T-helper 1 cell treated with Interleukin-12 subunit alpha and Interleukin-12 subunit beta and Interleukin-4 antibody, amounts not matched to agents 30 μg/mL and 1 μg/mL, for 36 hours (primary cell): Measurements from ENCODE around the gene IKZF1.
A peak's percentile ranks its signal among the peaks of the same experiment; 100 is the strongest.

Source experiments
- H3K27ac Mint-ChIP-seq: one replicate; pipeline ENCODE4 v1.8.0; 2021; ENCODE audit warnings: mild to moderate bottlenecking, mixed read lengths
- H3K27me3 Mint-ChIP-seq: one replicate; pipeline ENCODE4 v1.8.0; 2021; ENCODE audit warnings: low read depth, mixed read lengths
- H3K36me3 Mint-ChIP-seq: one replicate; pipeline ENCODE4 v1.8.0; 2021; ENCODE audit warnings: low read depth, mixed read lengths
- H3K4me1 Mint-ChIP-seq: one replicate; pipeline ENCODE4 v1.8.0; 2021; ENCODE audit warnings: low read depth, mixed read lengths
- H3K4me3 Mint-ChIP-seq: one replicate; pipeline ENCODE4 v1.8.0; 2021; ENCODE audit warnings: mild to moderate bottlenecking, moderate library complexity, mixed read lengths
- H3K9me3 Mint-ChIP-seq: one replicate; pipeline ENCODE4 v1.8.0; 2021; ENCODE audit warnings: mixed read lengths

The IKZF1 gene

DNA sequence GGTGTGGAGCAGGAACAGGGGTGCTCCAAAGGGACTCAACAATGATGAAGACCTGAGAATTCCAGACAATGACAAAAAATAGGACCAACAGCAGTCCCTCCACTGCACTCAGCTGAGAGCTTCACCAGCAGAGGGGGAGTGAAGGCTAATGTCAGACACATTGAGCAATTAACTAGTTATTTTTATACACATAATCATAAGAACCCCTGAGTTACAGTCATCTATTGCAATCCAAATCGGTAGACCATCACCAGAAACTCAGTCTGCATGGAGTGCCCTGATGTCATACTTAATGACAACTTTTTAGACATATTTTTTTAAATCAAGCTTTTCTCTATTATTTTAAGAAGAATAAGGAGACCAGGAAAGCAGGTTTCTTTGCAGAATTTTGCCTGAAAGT is 30.6 kb upstream of the IKZF1 start:
- no peaks in the 10 kb centered on the region for H3K27me3 Mint-ChIP-seq
- peaks cover 6% of the 10 kb centered on the region for H3K9me3 Mint-ChIP-seq
- H3K27ac Mint-ChIP-seq, result no peak overlapping the region
- H3K36me3 Mint-ChIP-seq, result peaks cover 6% of the 10 kb centered on the region
- H3K4me3 Mint-ChIP-seq, result no peak overlapping the region
- H3K4me1 Mint-ChIP-seq, result peaks cover 37% of the 10 kb centered on the region

DNA sequence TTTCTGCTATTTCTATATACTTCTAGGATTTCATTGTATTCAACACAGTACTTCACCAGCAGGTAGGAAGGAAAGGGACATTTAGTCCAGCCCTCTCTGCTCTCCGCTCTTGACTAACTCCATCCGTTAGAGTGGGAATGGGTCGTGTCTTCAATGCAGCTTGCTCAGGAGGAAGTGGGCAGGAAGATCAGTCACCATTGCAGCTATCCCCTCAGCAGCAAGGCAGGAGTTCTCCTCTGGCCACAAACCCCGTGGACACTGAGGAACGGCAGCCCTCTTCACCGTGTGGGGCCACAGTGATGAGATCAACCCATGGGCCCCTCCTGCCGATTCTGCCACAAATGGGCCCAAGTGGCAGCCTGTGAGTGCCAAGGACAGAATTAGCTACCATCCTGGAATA is 30.2 kb upstream of the IKZF1 start:
- peaks cover 9% of the 10 kb centered on the region for H3K9me3 Mint-ChIP-seq
- no peak overlapping the region for H3K4me3 Mint-ChIP-seq
- peaks cover 10% of the 10 kb centered on the region for H3K36me3 Mint-ChIP-seq
- no peak overlapping the region for H3K27ac Mint-ChIP-seq
- H3K4me1 Mint-ChIP-seq, result peaks cover 34% of the 10 kb centered on the region
- H3K27me3 Mint-ChIP-seq, result no peaks in the 10 kb centered on the region

DNA sequence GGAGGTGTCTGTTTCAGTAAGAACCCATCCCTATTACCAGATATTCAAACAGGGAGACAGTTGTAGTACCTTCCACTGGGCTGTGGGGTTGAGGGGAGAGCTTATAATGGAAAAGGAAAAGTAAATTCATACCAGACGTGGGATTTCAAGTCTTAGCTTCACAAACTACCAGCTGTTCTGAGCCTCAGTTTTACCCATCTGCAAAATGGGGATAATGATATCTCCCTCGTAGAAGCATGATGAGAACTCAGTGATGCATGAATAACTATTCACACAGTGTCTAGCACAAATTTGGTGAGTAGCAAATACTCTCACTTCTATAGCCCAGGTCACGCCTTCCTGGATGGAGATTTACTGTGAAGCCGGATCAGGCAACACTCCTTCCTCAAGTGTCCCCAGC is 29.1 kb upstream of the IKZF1 start:
- H3K4me3 Mint-ChIP-seq, result no peak overlapping the region
- H3K27me3 Mint-ChIP-seq, result no peaks in the 10 kb centered on the region
- peaks cover 9% of the 10 kb centered on the region for H3K9me3 Mint-ChIP-seq
- no peak overlapping the region for H3K27ac Mint-ChIP-seq
- H3K4me1 Mint-ChIP-seq, result peaks cover 24% of the 10 kb centered on the region
- peaks cover 10% of the 10 kb centered on the region for H3K36me3 Mint-ChIP-seq

DNA sequence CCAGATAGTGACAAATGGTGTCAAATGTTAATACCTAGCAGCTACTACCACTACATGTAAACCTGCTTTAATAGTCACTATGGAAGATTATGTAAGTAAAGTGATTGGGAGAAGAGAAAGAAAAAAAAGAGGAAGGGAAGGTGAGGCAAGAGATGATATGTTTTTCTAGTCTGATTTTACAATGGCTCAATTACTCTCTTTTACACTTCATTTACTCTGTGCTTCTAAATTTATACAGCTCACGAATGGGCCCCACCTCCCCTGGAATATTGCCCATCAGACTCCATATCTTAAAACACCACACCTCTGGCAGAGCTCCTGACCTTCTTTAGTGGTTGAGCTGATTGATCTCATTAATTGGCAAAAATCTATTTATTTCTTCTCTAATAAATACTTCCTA is 28.0 kb upstream of the IKZF1 start:
- H3K4me3 Mint-ChIP-seq, result no peak overlapping the region

GRCh38 chr7:50278120-50278519 is 26.4 kb upstream of the IKZF1 start:
- Mint-ChIP-seq H3K9me3 (peaks cover 9% of the 10 kb centered on the region), H3K4me1 (peaks cover 33% of the 10 kb centered on the region), H3K4me3 (no peak overlapping the region), H3K27me3 (no peaks in the 10 kb centered on the region), H3K36me3 (peaks cover 7% of the 10 kb centered on the region), H3K27ac (no peak overlapping the region)

More for the DNA sequence above, 28.0 kb upstream of the IKZF1 start:
- Mint-ChIP-seq H3K27me3 (no peaks in the 10 kb centered on the region), H3K27ac (no peak overlapping the region), H3K36me3 (peaks cover 10% of the 10 kb centered on the region), H3K4me1 (peaks cover 29% of the 10 kb centered on the region), H3K9me3 (peaks cover 9% of the 10 kb centered on the region)

- Mint-ChIP-seq H3K36me3 (peaks cover 7% of the 10 kb centered on the region), H3K27me3 (no peaks in the 10 kb centered on the region), H3K4me3 (peak overlapping the region; percentile 75), H3K9me3 (peaks cover 9% of the 10 kb centered on the region), H3K27ac (peak overlapping the region; percentile 86), H3K4me1 (peaks cover 36% of the 10 kb centered on the region)
Measured at GRCh38 chr7:50281680-50282445, 22.7 kb upstream of the IKZF1 start.

DNA sequence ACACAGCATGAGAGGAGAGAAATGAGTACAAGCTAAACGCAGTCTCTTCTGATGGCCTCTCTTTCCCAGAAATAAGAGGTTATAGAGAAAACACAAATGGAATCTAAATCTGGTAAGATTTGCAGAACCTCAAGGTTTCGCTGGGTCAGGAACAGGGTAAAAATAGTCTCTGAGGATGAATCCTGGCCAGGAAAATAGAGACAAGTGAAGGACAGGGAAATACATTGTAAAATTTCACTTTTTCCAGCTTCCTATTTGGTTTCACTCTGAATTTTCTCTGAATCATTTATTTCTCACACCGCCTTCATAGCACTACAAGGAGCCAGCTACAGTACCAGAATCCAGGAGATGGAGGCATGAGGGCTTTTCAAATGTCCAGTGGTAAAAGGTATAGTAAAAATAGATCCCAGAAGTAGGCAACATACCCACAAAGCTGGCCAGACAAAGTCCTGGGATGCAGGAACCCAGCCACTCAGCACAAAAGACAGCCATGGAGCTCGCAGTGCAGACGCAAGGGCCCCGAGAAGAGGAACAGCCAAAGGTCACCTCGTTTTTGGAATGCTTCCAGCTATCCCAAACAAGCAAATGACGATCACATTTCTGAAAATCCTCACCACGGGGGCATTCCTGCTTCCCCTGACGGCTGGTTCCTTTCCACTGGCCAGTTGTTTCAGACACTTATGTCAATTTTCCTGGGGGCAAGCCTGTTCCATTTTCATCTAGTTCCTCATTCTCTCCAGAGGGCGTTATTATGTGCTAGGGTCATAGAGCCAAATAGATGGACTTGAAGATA is 21.5 kb upstream of the IKZF1 start:
- H3K4me1 Mint-ChIP-seq, result peaks cover 37% of the 10 kb centered on the region
- no peak overlapping the region for H3K27ac Mint-ChIP-seq
- no peaks in the 10 kb centered on the region for H3K27me3 Mint-ChIP-seq
- H3K4me3 Mint-ChIP-seq, result no peak overlapping the region
- H3K36me3 Mint-ChIP-seq, result peaks cover 7% of the 10 kb centered on the region
- H3K9me3 Mint-ChIP-seq, result peaks cover 9% of the 10 kb centered on the region

DNA sequence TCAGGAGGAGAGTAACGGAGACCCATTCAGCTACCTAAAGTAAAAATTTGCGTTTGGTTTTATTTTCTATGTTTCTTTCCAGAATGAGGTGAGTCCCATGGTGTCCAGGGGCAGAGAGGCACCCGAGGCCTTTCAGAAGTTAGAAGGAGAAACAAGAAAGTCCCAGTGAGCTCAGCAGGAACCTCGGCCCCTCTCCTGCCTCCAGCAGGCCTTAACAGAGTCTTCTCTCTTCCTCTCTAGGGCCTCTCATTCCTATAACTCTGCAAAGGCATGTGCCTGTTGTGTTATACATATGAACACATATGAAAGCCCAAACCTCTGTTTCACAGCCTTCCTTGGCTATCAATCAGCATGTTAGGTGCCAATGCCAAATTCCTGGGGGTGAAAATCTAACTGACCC is 20.8 kb upstream of the IKZF1 start:
- H3K4me1 Mint-ChIP-seq, result peaks cover 37% of the 10 kb centered on the region
- H3K36me3 Mint-ChIP-seq, result peaks cover 7% of the 10 kb centered on the region
- peaks cover 8% of the 10 kb centered on the region for H3K9me3 Mint-ChIP-seq
- H3K27ac Mint-ChIP-seq, result no peak overlapping the region
- no peaks in the 10 kb centered on the region for H3K27me3 Mint-ChIP-seq
- H3K4me3 Mint-ChIP-seq, result no peak overlapping the region

- Mint-ChIP-seq H3K9me3 (peaks cover 4% of the 10 kb centered on the region), H3K27me3 (no peaks in the 10 kb centered on the region), H3K36me3 (peaks cover 3% of the 10 kb centered on the region), H3K4me3 (no peak overlapping the region), H3K27ac (no peak overlapping the region), H3K4me1 (peaks cover 37% of the 10 kb centered on the region)
Measured at GRCh38 chr7:50284296-50284695, 20.2 kb upstream of the IKZF1 start.

DNA sequence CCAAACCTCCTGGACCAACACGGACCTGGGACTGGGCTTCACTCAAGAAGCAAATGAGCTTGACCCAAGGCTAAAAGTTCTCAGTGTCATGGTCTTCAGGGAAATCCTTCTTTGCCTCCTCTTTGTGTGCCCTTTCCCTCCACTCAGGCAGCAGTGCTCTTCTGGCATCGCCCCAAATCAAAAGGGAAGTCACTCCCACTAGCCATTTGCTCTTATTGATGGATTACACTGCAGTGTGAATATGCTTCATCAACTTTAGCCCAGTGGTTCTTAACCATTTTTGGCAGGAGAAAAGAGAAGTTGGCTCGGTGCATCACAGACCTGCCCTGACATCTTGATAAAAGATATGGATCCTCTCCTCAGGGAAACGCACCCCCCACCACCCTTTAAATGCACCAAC is 19.2 kb upstream of the IKZF1 start:
- Mint-ChIP-seq H3K27ac (no peak overlapping the region), H3K9me3 (no peaks in the 10 kb centered on the region), H3K4me3 (no peak overlapping the region), H3K27me3 (peaks cover 4% of the 10 kb centered on the region), H3K4me1 (peaks cover 37% of the 10 kb centered on the region), H3K36me3 (no peaks in the 10 kb centered on the region)

DNA sequence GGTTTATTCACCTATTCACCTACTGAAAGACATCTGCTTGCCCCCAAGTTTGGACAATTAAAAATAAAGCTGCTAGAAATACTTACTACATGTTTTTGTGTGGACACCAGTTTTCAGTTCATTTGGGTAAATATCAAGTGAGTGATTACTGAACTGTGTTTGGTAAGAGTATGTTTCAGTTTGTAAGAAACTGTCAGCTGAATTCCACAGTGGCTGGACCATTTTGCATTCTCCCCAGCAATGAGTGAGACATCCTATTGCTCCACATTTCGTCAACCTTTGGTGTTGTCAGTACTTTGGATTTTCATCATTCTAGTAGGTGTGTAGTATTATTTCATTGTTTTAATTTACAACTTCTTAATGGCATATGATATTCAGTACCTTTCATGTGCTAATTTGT is 17.4 kb upstream of the IKZF1 start:
- no peaks in the 10 kb centered on the region for H3K36me3 Mint-ChIP-seq
- H3K27ac Mint-ChIP-seq, result no peak overlapping the region
- H3K4me1 Mint-ChIP-seq, result peaks cover 26% of the 10 kb centered on the region
- peaks cover 7% of the 10 kb centered on the region for H3K27me3 Mint-ChIP-seq
- H3K4me3 Mint-ChIP-seq, result no peak overlapping the region
- H3K9me3 Mint-ChIP-seq, result no peaks in the 10 kb centered on the region

DNA sequence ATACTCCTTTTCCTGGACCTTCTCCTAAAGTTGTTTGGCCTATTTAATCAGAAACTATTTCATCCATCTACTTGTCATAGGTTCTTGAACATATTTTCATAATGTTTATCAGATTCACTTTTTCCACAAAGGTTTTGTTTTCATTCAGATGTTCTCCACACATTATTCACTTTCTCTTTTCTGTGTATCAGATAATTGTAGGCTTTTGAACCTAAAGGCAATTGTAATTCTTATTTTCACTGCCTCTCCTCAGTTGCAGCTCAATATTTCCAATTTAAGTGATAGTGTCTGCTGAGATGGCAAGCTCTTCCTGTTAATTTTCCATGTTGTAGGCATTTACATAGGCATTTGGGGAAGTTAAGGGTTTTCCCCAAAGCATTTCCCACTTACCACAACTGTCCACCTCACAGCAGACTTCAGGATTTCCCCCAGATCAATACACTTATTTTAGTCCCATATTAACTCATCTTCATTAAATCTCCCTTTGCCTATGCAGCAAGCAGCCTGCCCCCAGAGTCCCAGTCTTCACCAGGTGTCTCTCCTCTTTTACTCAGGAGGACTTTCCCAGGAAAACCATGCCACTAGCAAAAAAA is 12.3 kb upstream of the IKZF1 start:
- H3K36me3 Mint-ChIP-seq, result peaks cover 3% of the 10 kb centered on the region
- H3K4me1 Mint-ChIP-seq, result peaks cover 18% of the 10 kb centered on the region
- H3K27ac Mint-ChIP-seq, result no peak overlapping the region
- H3K27me3 Mint-ChIP-seq, result peaks cover 33% of the 10 kb centered on the region
- no peaks in the 10 kb centered on the region for H3K9me3 Mint-ChIP-seq
- no peak overlapping the region for H3K4me3 Mint-ChIP-seq

DNA sequence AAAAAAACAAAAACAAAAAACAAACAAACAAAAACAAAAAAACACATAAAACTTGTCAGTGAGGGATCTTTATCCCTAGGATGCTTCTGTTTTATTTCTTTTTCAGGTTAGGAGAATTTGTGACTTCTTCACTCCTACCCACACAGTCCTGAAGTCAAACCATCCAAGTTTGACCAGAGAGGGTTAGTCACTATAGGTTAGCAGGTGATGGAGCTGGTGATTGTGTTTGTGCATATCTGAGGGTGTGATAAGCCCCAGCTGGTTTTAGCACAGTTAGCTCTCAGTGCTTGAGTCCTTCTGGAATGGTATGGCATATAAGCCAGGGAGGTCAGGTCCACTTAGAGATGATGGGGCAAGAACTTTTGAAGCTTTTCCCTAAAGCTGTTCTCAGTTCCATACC is 11.8 kb upstream of the IKZF1 start:
- Mint-ChIP-seq H3K9me3 (no peaks in the 10 kb centered on the region), H3K27me3 (peaks cover 35% of the 10 kb centered on the region), H3K4me1 (peaks cover 18% of the 10 kb centered on the region), H3K4me3 (no peak overlapping the region), H3K36me3 (peaks cover 3% of the 10 kb centered on the region), H3K27ac (no peak overlapping the region)

DNA sequence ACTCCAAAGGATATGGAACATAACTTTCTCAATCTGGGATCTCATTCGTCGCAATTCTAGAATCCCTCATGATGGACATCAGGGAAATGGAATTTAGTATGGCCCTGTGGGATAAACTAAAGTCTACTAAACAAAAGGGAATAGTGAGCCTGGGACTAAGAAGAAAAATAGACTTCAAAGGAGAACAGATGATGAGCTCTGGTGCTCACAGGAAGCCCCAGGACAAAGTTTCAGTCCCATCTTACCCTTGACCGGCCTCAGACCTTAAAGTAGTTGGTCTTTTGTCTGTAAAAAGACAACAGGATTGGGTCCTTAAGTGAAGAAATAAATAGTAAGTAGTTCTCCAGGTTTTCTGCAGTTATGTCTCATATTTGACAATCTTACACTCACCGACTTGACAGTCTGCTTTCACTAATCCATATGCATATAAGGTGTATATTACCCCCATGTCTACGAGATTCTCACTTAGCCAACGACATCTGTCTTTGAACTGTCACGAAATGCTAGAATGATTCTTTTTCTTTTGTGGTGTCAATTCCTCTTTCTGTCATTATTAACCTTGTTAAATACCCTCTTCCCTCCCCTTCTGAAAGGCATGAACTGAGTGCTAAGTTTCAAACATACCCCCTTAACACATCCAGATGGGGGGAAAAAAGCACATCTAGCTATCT is 10.9 kb upstream of the IKZF1 start:
- Mint-ChIP-seq H3K27me3 (peaks cover 35% of the 10 kb centered on the region), H3K36me3 (peaks cover 3% of the 10 kb centered on the region), H3K9me3 (no peaks in the 10 kb centered on the region), H3K27ac (no peak overlapping the region), H3K4me3 (no peak overlapping the region), H3K4me1 (peaks cover 18% of the 10 kb centered on the region)
